GM19463 (cell line): ENCODE results near the gene C4orf50.
"Not testable (repeated sequence)": the region's sequence is repeated elsewhere in the genome, so short reads cannot be mapped to it uniquely, and the experiment has no call there.

Experiments
- ATAC-seq: cut with Tn5 transposase; IDR thresholded peaks from one replicate; pipeline ENCODE4 v1.9.1; 2021; ENCODE audit warnings: mild to moderate bottlenecking, moderate library complexity; ENCODE audit not compliant: unreplicated experiment

Gene C4orf50

GRCh38 chr4:5952975-5953951 lies 65.0 kb downstream of the C4orf50 start:
- no peak for ATAC-seq

GRCh38 chr4:5952286-5952974 lies 65.8 kb downstream of the C4orf50 start:
- no peak for ATAC-seq

DNA sequence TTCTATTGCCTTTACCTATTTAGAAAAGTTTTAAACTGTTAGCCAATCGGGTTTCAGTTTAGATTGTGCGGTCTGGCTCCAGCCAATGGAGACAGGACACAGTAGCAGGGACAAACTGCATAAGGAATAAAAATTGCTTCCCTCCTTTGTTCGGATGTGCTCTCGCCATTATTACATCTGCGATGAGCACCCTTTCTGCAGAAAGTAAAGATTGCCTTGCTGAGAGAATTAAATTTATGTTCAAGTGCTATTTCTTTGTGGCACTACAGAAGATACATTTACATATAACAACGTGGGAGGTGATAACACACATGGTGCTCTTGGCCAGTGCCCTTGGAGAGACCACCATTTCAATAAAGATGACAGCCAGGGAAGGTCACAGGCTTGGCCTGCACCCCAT lies 71.6 kb downstream of the C4orf50 start:
- not testable (repeated sequence) for ATAC-seq

- no peak for ATAC-seq
These were observed 72.3 kb downstream of the C4orf50 start for GRCh38 chr4:5945936-5946335.

DNA sequence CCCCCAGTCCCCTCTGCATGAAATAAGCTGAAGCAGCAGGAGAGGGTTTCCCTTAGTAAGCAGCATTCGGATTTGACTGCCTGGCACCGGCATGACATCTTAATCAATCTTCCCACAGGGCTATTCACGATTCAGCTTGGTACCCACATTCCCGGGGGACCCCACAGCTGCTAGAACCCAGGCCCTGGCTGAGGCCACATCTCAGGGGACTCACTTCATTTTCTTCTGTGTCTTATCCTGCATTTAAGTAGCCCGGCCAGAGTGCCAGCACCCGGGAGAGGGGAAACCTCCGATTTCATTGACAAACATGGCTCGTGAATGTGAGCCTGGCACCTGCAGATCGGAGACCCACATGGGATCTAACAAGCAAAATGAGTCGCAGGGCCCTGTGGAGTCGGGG lies 73.1 kb downstream of the C4orf50 start:
- no peak for ATAC-seq

- ATAC-seq: no peak
These were observed 74.7 kb downstream of the C4orf50 start for GRCh38 chr4:5943561-5943960.

DNA sequence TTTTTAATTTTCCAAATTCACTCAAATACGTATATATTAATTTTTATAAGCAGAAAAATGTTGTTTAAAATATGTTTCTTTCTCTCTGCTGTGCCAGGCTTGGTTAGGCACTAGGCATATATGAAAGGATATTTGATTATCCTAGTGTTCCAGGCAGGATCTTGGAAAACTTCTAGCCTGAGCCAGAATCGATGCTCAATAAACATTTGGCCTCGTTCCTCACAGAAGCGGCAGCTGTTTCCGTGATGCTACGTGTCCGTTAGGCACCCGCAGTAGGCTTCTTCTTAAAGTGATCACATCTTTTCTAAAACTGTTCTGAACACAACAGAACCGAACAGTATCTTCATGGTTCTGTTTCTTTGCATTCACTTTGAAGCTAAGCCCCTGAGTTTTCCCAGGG lies 75.3 kb downstream of the C4orf50 start:
- no peak for ATAC-seq

DNA sequence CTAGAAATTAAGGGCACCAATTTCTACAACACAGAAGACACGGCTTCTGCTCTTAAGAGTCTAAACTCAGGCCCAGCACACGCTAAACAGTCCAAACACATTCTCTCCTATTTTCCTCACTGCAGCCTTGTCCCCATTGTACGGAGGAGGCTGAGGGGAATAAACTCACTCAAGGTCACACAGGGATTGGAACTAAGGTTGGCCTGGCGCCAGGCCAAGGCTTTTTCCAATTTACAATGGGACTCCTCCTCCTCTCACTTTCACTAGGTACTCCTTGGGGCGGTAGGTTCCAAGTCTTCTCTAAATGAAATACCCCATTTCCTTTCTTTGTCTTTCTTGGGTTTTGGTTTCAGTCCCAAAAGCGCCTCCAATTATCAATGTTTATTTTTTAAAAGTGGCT lies 76.6 kb downstream of the C4orf50 start:
- no peak for ATAC-seq

GRCh38 chr4:5940470-5941203 lies 77.6 kb downstream of the C4orf50 start:
- no peak for ATAC-seq

GRCh38 chr4:5933996-5934831 lies 84.0 kb downstream of the C4orf50 start:
- no peak for ATAC-seq

DNA sequence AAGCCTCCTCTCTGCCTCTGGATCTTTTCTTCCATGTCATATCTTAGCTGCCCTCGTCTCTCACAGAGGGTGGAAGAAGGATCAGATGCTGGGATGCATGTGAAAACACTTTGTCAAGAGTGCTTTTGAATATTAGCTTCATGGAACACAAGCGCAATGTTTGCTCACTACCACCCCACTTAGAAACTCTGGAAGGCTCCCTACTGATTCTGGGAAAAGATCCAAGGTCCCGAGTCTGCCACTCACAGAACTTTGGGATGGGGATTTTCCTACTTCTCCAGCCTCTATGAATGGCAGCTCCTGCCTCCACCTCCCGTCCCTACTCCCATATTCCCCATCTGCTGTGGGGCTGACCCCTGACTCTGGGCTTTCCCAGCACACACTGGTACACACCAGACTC lies 85.1 kb downstream of the C4orf50 start:
- no peak for ATAC-seq

- ATAC-seq: no peak
These were observed 86.1 kb downstream of the C4orf50 start for GRCh38 chr4:5932035-5932568.

- no peak for ATAC-seq
These were observed 86.7 kb downstream of the C4orf50 start for GRCh38 chr4:5931526-5931925.

- ATAC-seq: no peak
These were observed 87.4 kb downstream of the C4orf50 start for GRCh38 chr4:5930876-5931275.

DNA sequence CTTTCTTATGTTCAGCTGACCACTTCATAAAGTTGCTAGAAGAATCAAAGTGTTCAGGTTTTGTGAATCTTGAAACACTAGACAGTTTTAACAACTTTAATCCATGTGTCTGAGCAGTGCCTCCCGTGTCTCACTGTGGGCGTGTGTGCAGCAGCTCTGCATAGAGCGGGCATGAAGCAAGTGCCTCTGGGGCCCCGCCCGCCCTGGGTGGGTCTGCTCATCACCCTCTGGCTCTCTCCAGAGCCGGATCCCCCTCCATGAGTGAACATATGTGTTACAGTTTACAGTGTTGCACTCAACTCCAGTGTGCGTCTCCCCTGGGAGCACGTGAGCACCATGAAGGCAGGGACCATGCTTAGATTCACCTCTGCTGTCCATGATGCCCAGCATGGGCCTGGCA lies 87.8 kb downstream of the C4orf50 start:
- no peak for ATAC-seq

GRCh38 chr4:5928844-5929420 lies 89.3 kb downstream of the C4orf50 start:
- no peak for ATAC-seq

- no peak for ATAC-seq
These were observed 90.0 kb downstream of the C4orf50 start for GRCh38 chr4:5928274-5928673.

GRCh38 chr4:5927747-5928146 lies 90.5 kb downstream of the C4orf50 start:
- ATAC-seq: no peak

- no peak for ATAC-seq
These were observed 91.1 kb downstream of the C4orf50 start for GRCh38 chr4:5927116-5927515.

DNA sequence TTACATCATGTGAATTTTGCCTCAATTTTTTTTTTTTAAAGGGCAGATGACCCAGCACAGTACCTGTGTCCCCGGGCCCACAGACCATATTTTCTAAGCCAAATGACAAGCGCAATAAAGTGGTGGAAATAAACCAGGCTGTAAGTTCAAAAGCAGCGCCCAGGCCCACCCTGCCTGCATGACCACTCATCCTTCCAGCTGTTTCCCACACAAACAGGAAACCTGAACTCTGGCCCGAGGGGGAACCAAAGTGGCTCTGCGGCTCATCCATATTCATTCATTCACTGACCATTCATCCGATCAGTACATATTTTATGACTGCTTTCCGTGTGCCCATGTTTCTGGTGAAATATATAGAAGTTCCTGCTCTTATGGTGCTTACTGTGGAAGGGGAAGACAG lies 91.6 kb downstream of the C4orf50 start:
- no peak for ATAC-seq
